ENCODE measurements around the gene ELOA.
"Not testable (repeated sequence)": the region's sequence is repeated elsewhere in the genome, so short reads cannot be mapped to it uniquely, and the experiment has no call there.

ELOA gene, protein sequence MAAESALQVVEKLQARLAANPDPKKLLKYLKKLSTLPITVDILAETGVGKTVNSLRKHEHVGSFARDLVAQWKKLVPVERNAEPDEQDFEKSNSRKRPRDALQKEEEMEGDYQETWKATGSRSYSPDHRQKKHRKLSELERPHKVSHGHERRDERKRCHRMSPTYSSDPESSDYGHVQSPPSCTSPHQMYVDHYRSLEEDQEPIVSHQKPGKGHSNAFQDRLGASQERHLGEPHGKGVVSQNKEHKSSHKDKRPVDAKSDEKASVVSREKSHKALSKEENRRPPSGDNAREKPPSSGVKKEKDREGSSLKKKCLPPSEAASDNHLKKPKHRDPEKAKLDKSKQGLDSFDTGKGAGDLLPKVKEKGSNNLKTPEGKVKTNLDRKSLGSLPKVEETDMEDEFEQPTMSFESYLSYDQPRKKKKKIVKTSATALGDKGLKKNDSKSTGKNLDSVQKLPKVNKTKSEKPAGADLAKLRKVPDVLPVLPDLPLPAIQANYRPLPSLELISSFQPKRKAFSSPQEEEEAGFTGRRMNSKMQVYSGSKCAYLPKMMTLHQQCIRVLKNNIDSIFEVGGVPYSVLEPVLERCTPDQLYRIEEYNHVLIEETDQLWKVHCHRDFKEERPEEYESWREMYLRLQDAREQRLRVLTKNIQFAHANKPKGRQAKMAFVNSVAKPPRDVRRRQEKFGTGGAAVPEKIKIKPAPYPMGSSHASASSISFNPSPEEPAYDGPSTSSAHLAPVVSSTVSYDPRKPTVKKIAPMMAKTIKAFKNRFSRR

DNA sequence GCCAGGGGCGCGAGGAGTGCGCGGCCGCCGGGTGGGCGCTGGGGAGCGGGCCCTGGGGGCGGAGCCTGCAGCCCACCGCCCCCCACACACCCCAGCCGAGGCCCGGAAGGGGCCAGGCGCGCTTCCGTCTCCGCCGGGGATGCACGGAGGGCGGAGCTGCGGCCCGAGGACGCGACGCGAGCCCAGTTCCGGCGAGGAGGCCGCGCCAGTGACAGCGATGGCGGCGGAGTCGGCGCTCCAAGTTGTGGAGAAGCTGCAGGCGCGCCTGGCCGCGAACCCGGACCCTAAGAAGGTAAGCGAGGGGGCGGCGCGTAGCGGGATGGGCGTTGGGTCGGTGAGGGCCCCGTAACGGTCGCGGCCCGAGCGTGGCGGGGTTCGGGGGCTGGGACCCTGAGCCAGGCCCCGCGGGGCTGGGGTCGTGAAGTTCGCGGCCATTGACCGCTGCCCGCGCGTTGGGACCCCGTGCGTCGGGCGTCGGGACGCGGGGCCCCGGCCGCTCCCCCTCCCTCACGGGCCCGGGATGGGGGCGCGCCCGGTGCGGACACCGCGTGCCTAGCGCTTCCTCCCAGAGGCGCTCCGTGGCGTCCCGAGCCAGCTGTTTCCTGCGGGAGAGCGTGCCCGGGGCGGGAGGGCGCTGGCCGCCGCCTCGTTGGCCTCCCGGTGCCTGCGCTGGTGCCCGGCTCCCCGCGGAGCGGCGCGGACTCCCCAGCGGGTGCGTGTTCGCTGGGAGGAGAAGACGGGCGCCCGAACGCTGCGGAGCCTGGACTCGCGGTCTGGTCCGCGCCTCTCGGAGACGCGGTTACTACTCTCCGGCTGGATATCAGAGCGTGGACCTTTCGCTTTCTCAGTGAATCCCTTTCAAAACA lies at the start of gene ELOA:
ELOA (plus strand) TSS at position 185 of the 866 bp plus-strand sequence; CDS start at position 218, 33 bp downstream.
- DNase-seq: peak; percentile 73

DNA sequence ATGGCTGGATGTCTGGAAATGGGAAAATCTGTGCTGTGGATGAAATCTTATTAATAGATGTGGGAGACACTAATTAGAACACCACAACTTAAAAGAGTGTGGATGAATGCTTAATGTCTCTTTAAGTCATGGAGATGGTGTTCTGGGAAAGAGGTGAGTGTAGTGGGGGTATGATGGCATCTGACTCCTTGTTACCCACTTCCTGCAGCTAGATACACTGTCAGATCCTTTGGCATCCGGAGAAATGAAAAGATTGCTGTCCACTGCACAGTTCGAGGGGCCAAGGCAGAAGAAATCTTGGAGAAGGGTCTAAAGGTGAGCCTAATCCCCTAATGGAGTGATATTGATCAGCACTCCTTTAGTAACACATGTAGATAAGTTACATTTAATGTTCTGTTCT lies 49.7 kb upstream of the ELOA start:
- no peak for DNase-seq

DNA sequence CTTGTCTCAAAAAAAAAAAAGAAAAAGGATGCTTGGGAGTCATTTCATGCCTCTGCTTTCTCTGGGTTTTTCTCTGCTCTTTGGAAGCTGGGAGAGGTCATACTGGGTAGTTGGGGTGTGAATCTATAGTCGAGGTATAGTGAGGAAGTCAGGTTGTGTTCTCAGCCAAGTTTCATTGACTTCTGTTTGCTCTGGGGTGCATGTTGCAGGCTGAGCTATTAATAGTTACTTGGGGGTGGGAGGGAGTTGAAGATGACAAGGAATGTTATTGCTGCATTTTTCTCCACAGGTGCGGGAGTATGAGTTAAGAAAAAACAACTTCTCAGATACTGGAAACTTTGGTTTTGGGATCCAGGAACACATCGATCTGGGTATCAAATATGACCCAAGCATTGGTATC lies 48.9 kb upstream of the ELOA start:
- no peak for DNase-seq

DNA sequence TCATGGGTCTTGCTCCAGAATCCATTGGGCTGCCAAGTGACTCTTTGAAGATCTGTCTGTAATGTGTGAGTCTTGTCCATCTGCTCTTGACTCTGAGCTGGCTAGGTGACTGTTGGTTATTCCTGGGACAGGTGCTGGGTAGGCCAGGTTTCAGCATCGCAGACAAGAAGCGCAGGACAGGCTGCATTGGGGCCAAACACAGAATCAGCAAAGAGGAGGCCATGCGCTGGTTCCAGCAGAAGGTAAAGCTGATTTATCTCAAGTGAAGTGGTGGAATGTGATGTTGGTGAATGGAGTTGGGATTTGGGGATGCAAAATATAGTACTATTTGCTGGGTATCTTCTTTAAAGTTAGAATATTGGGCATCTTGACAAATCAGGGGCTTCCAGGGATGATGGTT lies 47.6 kb upstream of the ELOA start:
- no peak for DNase-seq

DNA sequence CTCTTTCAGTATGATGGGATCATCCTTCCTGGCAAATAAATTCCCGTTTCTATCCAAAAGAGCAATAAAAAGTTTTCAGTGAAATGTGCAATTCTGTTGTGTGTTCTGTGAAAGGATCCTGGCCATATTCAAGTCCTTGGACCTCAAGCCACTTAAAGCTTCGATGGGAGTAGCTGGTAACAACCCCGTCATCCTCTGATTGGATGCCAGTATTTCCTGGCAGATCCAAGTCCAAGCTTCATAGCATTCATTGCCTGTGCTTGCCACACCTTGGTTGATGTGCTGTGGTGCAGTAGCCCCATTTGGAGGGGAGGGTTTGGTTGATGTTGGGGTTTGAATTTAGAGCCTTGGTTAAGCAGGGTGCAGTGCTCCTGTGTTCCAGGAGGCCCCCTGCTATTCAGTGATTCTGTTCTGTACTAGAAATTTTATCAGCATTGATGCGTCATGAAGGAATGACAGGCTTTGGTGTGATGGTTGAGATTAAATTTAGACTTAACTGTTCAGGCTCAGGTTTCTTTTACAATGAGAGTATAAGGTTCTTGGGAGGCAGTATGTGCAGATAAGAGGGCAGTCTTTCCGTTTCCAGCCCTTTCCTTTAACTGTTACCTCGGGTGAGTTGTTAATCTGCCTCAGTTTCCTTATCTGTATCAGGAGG lies 46.8 kb upstream of the ELOA start:
- no peak for DNase-seq

DNA sequence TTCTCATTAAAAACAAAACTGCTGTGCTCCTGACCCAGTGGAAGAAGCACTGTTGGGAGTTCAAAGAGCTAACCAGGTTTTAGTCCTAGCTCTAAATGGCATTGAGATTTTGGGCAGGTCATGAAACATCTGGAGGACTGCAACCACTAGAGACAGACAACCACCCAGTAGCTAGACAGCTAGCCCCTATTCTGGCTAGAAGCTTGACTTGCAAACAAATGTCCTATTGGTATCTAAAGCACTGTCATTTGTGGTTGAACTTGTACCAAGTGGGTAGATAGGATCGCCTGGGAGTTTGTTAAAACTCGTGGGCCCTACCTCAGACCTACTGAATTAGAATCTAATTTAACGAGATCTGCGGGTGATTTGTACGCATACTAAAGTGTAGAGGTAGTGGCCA lies 44.8 kb upstream of the ELOA start:
- DNase-seq: no peak

DNA sequence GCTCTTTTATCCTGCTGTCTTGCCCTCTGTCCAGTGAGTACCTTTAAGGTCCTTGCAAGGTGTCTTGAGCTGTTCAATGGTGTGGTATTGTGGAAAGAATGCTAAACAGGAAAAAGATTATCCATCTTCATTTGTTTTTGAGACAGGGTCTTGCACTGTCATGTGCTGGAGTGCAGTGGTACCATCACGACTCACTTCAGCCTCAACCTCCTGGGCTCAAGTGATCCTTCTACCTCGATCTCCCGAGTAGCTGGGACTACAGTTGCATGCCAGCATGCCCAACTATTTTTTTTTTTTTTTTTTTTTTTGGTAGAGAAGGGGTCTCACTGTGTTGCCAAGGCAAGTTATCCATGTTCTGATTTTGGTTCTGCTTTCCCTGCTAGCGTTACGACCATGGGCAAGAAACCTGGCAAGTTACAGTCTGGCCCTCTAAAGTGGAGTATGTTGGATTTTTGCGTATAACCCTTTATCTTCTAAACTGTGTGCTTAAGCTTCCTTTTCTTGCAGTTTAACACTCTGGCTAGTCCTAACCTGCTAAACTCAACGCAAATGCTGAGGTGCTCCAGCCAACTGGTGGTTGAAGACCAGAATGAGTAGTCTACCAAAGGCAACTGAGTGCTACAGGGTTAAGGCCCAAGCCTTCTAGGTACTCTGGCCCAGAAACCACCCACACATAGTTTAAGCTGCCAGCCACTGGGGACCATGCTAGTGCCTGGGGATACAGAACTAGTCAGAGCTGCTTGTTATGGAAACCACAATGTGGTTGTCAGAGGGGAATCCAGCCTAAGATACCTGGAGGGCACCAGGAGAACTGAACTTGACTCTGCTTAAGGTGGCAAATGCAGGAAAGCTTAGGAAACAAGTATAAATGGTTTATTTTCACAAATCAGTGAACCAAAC lies 43.7 kb upstream of the ELOA start:
- DNase-seq: no peak

DNA sequence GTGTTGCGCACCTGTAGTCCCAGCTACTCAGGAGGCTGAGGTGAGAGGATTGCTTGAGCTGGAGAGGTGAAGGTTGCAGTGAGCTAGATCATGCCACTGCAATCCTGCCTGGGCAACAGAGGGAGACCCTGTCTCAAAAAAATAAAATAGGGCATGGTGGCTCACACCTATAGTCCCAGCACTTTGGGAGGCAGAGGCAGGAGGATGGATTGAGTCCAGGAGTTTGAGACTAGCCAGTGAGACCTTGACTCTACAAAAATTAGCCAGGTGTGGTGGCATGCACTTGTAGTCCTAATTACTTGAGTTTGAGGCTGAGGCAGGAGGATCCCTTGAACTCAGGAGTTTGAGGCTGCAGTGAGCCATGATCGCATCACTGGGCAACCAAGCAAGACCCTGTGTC lies 42.0 kb upstream of the ELOA start:
- no peak for DNase-seq

DNA sequence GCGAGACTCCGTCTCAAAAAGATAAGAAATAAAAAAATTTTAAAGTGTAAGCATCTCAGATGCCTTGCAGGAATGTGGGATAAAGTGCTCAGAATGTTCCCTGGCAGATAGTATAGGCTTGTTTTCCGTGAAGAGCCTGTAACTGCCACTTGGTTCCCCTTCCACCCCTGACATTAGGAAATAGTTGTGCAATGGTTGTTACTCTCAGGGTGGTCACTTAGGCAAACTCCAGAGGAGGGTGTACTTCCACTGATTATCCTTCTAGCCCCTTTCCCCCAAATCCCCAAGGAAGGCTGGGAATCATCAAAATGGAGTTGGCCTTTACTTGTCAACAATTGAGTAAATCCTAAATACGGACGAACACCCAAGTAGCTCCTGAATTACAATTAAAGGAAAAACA lies 41.3 kb upstream of the ELOA start:
- no peak for DNase-seq

DNA sequence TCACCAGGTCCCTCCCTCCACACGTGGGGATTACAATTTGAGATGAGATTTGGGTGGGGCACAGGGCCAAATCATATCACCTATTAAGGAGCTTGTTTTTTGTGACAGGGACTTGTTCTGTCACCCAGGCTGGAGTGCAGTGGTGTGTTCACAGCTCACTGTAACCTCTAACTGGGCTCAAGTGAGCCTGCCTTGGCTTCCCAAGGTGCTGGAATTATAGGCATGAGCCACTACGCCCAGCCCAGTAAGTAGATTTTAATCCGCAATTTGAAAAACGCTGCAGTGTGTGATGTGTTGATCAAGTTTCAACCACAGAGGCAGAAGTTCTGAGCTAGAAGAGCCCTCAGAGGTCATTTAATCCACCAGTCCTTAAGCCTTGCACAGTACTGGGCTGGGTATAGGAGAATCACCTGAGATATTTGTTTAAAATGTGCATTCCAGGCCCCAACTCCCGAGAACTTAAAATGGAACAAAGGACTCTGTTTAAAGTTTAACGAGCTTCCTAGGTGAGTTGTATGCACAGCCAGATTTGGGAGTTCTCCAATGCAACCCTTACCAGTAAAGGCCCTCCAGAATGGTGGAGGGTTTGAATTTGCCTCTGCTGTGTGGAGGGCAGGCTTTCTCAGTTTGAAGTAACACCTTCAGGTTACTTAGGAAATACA lies 38.3 kb upstream of the ELOA start:
- DNase-seq: no peak

DNA sequence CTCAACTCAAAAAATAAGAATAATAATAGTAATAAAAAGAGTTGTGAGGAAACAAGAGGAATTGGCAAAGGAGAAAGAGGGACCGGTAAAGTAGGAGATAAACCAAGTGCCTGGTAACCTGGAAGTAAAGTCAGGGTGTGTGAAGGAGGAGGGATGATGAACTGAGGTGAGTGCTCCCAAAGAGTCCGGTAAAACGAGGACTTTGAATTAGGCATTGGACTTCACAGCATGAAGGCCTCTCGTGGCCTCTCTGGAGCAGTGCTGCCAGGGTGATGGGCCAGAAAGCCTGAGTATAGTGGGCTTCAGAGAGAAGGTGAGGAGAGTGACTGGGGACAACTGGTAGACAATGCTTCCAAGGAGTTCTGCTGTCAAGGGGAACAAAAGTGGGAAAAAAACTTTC lies 34.0 kb upstream of the ELOA start:
- DNase-seq: no peak

DNA sequence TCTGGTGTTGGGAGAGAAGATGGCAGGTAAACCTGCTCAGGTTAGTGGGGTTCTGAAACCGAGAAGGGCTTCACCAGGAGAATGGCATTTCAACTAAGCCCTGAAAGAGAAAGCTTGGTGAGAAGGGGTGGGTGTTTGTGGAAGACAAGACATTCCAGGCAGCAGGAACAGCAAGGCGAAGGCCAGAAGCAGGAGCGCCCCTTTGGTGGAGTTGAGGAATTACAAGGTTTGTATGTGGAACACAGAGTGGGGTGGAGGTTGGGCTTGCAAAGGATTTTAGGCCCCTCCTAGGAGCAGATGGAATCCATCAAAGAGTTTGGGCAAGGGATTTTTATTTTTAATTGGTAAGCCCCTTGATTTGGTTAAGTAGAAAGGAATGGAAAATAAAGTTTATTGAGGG lies 24.8 kb upstream of the ELOA start:
- peak; percentile 55 for DNase-seq

DNA sequence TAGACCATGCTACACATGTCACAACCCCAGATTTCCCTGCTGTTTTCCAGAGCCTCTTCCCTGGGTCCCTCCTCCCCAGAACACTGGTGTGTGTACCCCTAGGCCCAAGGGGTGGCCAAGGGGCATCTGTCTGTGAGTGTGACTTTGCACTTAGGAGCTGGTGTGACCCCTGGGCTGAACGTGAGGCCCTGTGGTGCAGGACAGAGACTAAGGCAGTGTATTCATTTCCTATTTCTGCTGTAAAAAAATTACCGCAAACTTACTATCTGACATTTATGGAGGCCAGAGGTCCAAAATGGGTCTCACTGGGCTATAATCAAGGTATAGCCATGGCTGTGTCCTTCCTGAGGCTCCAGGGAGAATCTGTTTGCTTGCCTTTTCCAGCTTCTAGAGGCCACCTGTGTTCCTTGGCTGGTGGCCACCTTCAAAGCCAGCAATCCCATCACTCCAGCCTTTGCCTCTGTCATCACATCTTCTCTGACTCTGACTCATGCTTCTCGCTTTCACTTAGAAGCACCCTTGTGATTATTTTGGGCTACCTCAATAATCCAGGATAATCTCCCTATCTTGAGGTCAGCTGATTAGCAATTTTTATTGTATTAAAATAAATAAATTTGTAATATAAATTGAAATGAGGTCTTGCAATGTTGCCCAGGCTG lies 24.0 kb upstream of the ELOA start:
- DNase-seq: peak; percentile 46

DNA sequence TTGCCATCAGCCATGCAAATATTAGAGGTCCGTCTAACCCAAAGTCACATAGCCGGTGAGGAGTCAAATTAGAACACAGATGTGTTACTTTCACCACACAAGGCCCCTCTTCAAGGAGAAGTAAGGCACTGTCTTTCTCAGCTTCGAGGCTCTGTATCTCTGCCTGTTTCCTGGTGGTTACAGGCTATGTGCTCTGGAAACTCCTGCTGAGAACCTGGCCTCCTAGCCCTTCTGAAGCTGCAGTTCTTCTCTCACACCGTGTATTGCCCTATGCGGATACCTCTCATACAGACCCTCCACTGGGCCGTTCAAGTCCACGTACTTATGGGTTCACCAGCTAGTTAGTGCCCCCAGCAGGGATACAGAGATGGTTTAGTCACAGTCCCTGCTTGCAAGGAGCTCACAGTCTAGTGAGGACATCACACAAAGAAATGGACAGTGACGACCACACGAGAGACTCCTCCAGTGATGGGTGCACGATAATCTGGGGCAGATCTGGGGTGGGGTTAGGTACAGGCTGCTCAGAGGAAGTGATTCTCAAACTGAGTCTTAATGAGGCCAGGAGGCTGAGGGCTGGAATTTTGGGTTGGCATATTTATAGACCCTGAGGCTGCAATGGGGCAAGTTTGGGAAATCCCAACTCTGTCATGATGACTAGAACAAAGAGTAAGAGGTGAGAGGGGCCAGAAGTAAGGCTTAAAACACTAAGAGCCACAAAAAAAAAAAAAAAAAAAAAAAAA lies 22.8 kb upstream of the ELOA start:
- DNase-seq: no peak

DNA sequence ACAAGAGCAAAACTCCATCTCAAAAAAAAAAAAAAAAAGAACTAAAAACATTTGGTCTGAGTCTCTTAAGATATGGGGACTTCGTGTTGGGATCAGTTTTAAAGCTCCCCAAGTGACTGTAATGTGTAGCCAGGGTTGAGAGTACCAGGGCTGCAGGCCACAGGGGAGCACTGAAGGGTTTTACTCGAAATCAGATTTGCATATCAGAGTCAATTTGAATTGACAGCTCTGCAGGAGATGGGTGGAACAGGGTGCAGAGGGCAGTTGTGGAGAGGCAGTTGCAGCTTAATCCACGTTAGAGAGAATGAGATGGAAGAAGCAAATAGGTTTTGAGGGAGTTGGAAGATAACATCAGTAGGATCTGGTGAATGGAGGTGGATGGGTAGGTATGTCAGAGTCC lies 20.6 kb upstream of the ELOA start:
- DNase-seq: no peak

DNA sequence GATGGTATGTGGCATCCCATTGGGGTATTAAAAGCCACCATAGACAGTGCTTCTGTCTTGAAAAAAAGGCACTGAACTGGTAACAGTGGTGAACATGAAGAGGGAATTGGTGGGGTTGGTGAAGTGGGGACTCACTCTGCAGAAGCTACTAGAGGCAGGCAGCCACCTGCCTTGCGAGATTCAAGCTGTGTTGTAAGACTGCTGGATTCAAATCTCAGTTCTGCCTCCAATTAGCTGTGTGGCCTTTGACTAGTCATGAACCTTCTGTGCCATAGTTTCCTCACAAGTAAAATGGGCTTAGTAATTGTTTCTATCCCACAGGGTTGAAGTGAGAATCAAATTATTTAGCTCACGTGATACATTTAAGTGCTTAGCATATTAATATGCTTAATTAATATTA lies 16.6 kb upstream of the ELOA start:
- DNase-seq: no peak

DNA sequence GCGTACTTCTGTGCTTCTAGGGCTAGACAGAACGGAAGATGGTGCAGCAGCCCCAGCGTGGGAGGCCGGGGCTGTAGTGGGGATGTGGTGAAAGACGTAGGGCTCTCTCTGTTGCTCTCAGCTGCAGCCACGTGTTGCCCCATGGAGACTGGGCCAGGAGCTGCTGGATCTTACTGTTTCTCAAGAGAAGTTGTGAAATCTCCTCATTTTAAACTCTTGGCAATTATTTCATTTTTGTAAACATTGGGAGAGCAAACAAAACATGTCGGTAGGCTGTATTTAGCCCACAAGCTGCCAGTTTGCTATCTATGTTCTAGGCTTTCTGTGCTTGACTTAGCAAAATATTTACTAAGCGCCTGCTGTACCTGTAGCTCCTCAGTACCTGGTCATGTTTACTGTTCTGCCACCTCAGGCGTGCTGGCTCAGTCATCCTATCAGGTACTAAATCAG lies 15.9 kb upstream of the ELOA start:
- DNase-seq: no peak

DNA sequence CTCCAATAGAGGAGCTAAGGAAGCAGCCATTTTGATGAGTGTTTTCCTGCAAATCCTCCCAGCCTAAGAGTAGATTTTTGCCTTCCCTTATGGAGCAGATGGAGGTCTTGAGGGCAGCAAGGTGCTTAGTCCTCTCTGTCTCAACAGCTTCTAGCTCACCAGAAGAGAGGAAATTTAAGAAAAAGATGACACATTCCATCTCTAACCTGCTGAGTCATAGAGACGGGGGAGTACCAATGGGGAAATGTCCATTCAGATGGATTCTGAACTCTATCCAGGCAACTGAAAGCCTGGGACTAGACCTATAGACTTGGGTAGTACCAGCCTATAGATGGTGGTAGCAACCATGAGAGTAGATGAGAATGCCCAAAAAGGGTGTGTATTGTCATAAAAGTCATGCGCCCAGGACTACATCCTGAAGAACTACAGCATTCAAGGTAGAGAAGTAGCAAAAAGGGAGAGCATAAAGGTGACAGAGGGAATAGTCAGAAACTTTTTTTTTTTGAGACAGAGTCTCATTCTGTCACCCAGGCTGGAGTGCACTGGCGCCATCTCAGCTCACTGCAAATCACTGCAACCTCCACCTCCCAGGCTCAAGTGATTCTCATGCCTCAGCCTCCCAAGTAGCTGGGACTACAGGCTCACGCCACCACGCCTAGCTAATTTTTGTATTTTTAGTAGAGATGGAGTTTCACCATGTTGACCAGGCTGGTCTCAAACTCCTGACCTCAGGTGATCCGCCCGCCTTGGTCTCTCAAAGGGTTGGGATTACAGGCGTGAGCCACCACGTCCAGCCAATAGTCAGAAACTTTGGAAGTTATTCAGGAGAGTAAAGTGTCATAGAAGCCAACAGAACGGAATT lies 10.7 kb upstream of the ELOA start:
- peak; percentile 52 for DNase-seq

DNA sequence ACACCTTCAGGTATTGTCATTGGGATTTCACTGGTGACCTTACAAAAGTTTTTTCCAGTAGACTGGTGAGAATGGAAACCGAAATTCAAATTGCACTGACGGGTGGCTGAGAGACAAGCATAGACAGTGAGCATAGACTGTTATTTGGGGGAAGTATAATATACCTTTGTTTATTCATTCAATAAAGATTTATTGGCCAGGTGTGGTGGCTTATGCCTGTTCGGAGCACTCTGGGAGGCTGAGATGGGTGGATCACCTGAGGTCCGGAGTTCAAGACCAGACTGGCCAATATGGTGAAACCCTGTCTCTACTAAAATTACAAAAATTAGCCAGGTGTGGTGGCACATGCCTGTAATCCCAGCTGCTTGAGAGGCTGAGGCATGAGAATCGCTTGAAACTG lies 10.0 kb upstream of the ELOA start:
- not testable (repeated sequence) for DNase-seq

Measured in fibroblast of skin of right biceps (primary cell).